Caco-2 (cell line): ENCODE measurements around the gene SPTSSB. TPM values are rescaled to one million over a fixed set of nuclear protein-coding genes. Genes with fewer than 3 reads are reported as not detected.
A peak's percentile ranks its signal among the peaks of the same experiment; 100 is the strongest.

Source experiments
- BruUV-seq: library from RNA; stranded (reverse); fragments of 400-500 nt; replicated peaks from 2 replicates; lab custom pipeline; 2021; lab: Mats Ljungman, UMichigan
- CTCF ChIA-PET: fragments of 300-600 bp; sonication (Branson Sonifier 250); formaldehyde crosslinking; loops from one replicate; lab custom pipeline; 2022; ENCODE audit warnings: antibody characterized with exemption; lab: Charles Lee
- POLR2A ChIA-PET: fragments of 300-600 bp; sonication (Branson Sonifier 250); formaldehyde crosslinking; loops from one replicate; lab custom pipeline; 2022; ENCODE audit warnings: antibody characterized with exemption; lab: Charles Lee
- DNase-seq, 2 experiments: peaks; one replicate each; pipeline versions ENCODE4 v3.0.0 to v3.0.0-alpha.2; 2020 to 2022
- H3K27me3 ChIP-seq: replicated peaks from 2 replicates; pipeline ENCODE4 v1.6.0; 2011; ENCODE audit warnings: low read length; ENCODE audit not compliant: control insufficient read depth, insufficient read depth
- H3K36me3 ChIP-seq: 2 replicates; pipeline ENCODE4 v1.5.1; 2011; ENCODE audit warnings: low read length; ENCODE audit not compliant: control insufficient read depth, insufficient read depth
- H3K4me1 ChIP-seq: fragments of 250-450 bp; sonication (Bioruptor Pico); 2 replicates; pipeline ENCODE4 v1.5.1; 2020; ENCODE audit warnings: mild to moderate bottlenecking
- H3K4me3 ChIP-seq: 2 replicates; pipeline ENCODE4 v1.5.1; 2011; ENCODE audit warnings: low read depth, mild to moderate bottlenecking, control low read depth, low read length
- H3K9me3 ChIP-seq: fragments of 250-450 bp; sonication (Bioruptor Pico); 2 replicates; pipeline ENCODE4 v1.5.1; 2020; ENCODE audit warnings: mild to moderate bottlenecking, moderate library complexity
- H3K27ac Mint-ChIP-seq: one replicate; pipeline ENCODE4 v1.8.0; 2022; ENCODE audit warnings: mixed read lengths; ENCODE audit not compliant: unreplicated experiment
- H3K27me3 Mint-ChIP-seq: one replicate; pipeline ENCODE4 v1.8.0; 2022; ENCODE audit warnings: mixed read lengths; ENCODE audit not compliant: insufficient read depth, unreplicated experiment
- H3K36me3 Mint-ChIP-seq: one replicate; pipeline ENCODE4 v1.8.0; 2022; ENCODE audit warnings: mild to moderate bottlenecking, mixed read lengths; ENCODE audit not compliant: insufficient read depth, unreplicated experiment
- H3K4me1 Mint-ChIP-seq: one replicate; pipeline ENCODE4 v1.8.0; 2022; ENCODE audit warnings: low read depth, mixed read lengths; ENCODE audit not compliant: unreplicated experiment
- H3K4me3 Mint-ChIP-seq: one replicate; pipeline ENCODE4 v1.8.0; 2022; ENCODE audit warnings: mild to moderate bottlenecking, moderate library complexity, mixed read lengths; ENCODE audit not compliant: unreplicated experiment
- H3K9me3 Mint-ChIP-seq: one replicate; pipeline ENCODE4 v1.8.0; 2022; ENCODE audit warnings: mixed read lengths; ENCODE audit not compliant: unreplicated experiment
- intact Hi-C: fragments of 100-400 bp; cut with micrococcal nuclease; formaldehyde crosslinking; loops from one replicate; pipeline ENCODE4 v1.10.0; 2022; ENCODE audit not compliant: unreplicated experiment
- total RNA-seq: library from RNA; stranded (reverse); gene quantifications from 2 replicates; pipeline ENCODE4 v1.2.3, GENCODE V29; 2022
- TF ChIP-seq, protein P1 (sequence below), 2 experiments: fragments of 200-600 bp in 1 of 2; IDR thresholded peaks; 1 replicate in 1 of 2; 2 replicates in 1 of 2; pipeline versions ENCODE4 v1.5.1 to v1.8.0; 2011 to 2022; ENCODE audit warnings: antibody characterized with exemption in 1 of 2, control low read depth in 1 of 2, inconsistent platforms in 1 of 2, low read depth in 1 of 2, low read length in 1 of 2, mild to moderate bottlenecking in 1 of 2, moderate library complexity in 1 of 2; ENCODE audit not compliant: insufficient read depth in 1 of 2, severe bottlenecking in 1 of 2, unreplicated experiment in 1 of 2

SPTSSB gene
- total RNA-seq, 1 experiment from 2014 or later = 51.6 TPM

DNA sequence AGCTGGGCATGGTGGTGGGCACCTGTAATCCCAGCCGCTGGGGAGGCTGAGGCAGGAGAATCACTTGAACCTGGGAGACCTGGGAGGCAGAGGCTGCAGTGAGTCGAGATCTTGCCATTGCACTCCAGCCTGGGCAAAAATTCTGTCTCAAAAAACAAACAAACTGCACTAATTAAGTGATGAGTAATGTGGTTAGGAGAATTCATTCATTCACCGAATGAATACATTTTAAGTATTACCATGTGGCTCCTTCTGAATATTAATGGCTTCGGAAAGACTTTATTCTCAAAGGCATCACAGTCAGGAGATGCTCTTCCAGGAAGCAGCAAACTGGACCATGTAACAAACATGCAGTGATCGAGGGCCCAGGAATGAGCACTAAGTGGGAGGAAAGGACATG, 23.6 kb downstream of the SPTSSB start:
- BruUV-seq = no TSS peak
- no peaks in the 10 kb centered on the region for H3K4me1 ChIP-seq
- intact Hi-C loops = no loop called here
- Mint-ChIP-seq H3K27ac (no peak overlapping the region), H3K27me3 (no peaks in the 10 kb centered on the region), H3K36me3 (peaks cover 21% of the 10 kb centered on the region), H3K4me1 (peaks cover 6% of the 10 kb centered on the region), H3K9me3 (no peaks in the 10 kb centered on the region), H3K4me3 (no peak overlapping the region)
- H3K27me3 ChIP-seq = no peaks in the 10 kb centered on the region
- no peak for DNase-seq
- TF ChIP-seq, protein P1, sequence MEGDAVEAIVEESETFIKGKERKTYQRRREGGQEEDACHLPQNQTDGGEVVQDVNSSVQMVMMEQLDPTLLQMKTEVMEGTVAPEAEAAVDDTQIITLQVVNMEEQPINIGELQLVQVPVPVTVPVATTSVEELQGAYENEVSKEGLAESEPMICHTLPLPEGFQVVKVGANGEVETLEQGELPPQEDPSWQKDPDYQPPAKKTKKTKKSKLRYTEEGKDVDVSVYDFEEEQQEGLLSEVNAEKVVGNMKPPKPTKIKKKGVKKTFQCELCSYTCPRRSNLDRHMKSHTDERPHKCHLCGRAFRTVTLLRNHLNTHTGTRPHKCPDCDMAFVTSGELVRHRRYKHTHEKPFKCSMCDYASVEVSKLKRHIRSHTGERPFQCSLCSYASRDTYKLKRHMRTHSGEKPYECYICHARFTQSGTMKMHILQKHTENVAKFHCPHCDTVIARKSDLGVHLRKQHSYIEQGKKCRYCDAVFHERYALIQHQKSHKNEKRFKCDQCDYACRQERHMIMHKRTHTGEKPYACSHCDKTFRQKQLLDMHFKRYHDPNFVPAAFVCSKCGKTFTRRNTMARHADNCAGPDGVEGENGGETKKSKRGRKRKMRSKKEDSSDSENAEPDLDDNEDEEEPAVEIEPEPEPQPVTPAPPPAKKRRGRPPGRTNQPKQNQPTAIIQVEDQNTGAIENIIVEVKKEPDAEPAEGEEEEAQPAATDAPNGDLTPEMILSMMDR (IDR thresholded peaks at IDR 0.05; ENCODE audit: insufficient read depth in 1 of 2, low read depth in 1 of 2, low read length in 1 of 2, severe bottlenecking in 1 of 2, unreplicated experiment in 1 of 2) = no peak
- H3K36me3 ChIP-seq = 0 out of 2 replicates have a peak, but pooled peaks cover 2% of the 10 kb centered on the region
- POLR2A ChIA-PET = no interaction called here
- CTCF ChIA-PET = no interaction called here
- H3K4me3 ChIP-seq = no peak overlapping the region
- H3K9me3 ChIP-seq = no peaks in the 10 kb centered on the region

DNA sequence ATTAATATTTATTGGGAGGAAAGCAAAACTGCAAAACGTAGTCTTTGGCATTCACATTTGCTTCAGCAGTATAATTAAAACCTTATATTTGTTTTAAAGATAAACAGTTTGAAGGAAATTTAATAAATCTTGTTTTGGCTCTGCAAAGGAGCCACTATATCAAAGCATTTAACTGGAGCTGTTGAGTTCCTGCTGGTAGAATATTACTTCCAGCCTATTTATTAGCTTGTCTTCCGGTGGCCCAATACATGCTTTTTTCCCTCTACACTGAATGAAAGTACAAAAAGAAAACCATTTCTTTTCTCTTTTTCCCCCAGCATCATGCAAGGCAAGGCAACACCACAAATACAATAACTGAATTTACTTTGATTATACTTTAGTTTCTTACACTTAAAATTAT, 26.3 kb downstream of the SPTSSB start:
- no peak for DNase-seq
- Mint-ChIP-seq H3K36me3 (peaks cover 16% of the 10 kb centered on the region), H3K4me1 (peaks cover 6% of the 10 kb centered on the region), H3K27me3 (no peaks in the 10 kb centered on the region), H3K9me3 (no peaks in the 10 kb centered on the region), H3K27ac (no peak overlapping the region), H3K4me3 (no peak overlapping the region)
- Histone ChIP-seq H3K4me1 (no peaks in the 10 kb centered on the region), H3K27me3 (no peaks in the 10 kb centered on the region), H3K36me3 (0 out of 2 replicates have a peak, but pooled peaks cover 2% of the 10 kb centered on the region), H3K9me3 (no peaks in the 10 kb centered on the region), H3K4me3 (no peak overlapping the region)
- BruUV-seq = TSS peak; percentile 45
- ChIA-PET POLR2A (no interaction called here), CTCF (no interaction called here)
- intact Hi-C loops = no loop called here
- TF ChIP-seq, protein P1 (IDR thresholded peaks at IDR 0.05; ENCODE audit: insufficient read depth in 1 of 2, low read depth in 1 of 2, low read length in 1 of 2, severe bottlenecking in 1 of 2, unreplicated experiment in 1 of 2) = no peak

DNA sequence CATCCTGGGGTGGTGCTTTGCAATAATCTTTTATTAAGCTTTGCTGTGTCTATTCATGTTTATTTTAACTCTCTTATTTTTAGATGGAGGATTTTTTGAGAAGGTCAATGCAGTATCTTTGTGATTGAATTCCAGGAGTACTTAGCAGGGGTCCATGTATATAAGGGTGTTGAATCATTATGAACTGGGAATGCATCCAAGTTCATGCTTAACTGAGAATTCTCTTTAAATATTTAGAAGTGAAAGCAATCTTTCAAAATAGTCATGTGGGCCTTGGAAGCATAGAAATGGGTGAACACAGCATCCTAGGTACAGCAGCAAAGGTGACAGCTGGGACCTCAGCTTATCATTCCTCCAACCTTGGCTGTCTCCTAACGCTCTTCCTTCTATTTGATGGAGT, 27.3 kb downstream of the SPTSSB start:
- H3K27me3 ChIP-seq = no peaks in the 10 kb centered on the region
- Mint-ChIP-seq H3K4me1 (peaks cover 6% of the 10 kb centered on the region), H3K9me3 (no peaks in the 10 kb centered on the region), H3K4me3 (no peak overlapping the region), H3K36me3 (peaks cover 16% of the 10 kb centered on the region), H3K27ac (no peak overlapping the region), H3K27me3 (no peaks in the 10 kb centered on the region)
- 0 out of 2 replicates have a peak, but pooled peaks cover 2% of the 10 kb centered on the region for H3K36me3 ChIP-seq
- H3K4me1 ChIP-seq = no peaks in the 10 kb centered on the region
- no peak overlapping the region for H3K4me3 ChIP-seq
- BruUV-seq = no TSS peak
- H3K9me3 ChIP-seq = no peaks in the 10 kb centered on the region
- intact Hi-C loops = no loop called here
- CTCF ChIA-PET = no interaction called here
- TF ChIP-seq, protein P1 (IDR thresholded peaks at IDR 0.05; ENCODE audit: insufficient read depth in 1 of 2, low read depth in 1 of 2, low read length in 1 of 2, severe bottlenecking in 1 of 2, unreplicated experiment in 1 of 2) = no peak
- POLR2A ChIA-PET = no interaction called here
- no peak for DNase-seq
